H1 (cell line): ENCODE results near the gene SMIM13. TPM values are rescaled to one million over a fixed set of nuclear protein-coding genes. Genes with fewer than 3 reads are reported as not detected.

Source experiments
- CTCF ChIA-PET: fragments of 300-600 bp; sonication (Branson Sonifier 250); formaldehyde crosslinking; loops from one replicate; lab custom pipeline; 2021; ENCODE audit not compliant: partially characterized antibody; lab: Charles Lee
- POLR2A ChIA-PET: fragments of 300-600 bp; sonication (Branson Sonifier 250); formaldehyde crosslinking; loops from one replicate; lab custom pipeline; 2021; ENCODE audit warnings: inconsistent platforms; ENCODE audit not compliant: partially characterized antibody; lab: Charles Lee
- DNase-seq, 2 experiments: peaks; one replicate each; pipeline versions ENCODE4 v3.0.0 to v3.0.0-alpha.2; 2010 to 2022; ENCODE audit warnings: low spot score in 2 of 2, low read depth in 1 of 2, mixed read lengths in 1 of 2
- FAIRE-seq: peaks from 2 replicates; lab custom pipeline; 2011; peaks lifted over from hg19 to GRCh38; lab: Jason Lieb, UNC
- H2AFZ ChIP-seq: 2 replicates; pipeline ENCODE4 v1.8.1; 2012; ENCODE audit warnings: low read length, inconsistent platforms
- H2AK5ac ChIP-seq: 2 replicates; pipeline ENCODE4 v1.6.1; 2013; ENCODE audit warnings: low read depth, low read length
- H2BK120ac ChIP-seq: replicated peaks from 2 replicates; pipeline ENCODE3; 2013; ENCODE audit warnings: low read depth, low read length, inconsistent platforms
- H2BK12ac ChIP-seq: 2 replicates; pipeline ENCODE4 v1.6.1; 2013; ENCODE audit warnings: low read depth, low read length
- H2BK15ac ChIP-seq: 2 replicates; pipeline ENCODE4 v1.6.1; 2013; ENCODE audit warnings: low read length
- H2BK20ac ChIP-seq: 2 replicates; pipeline ENCODE4 v1.6.1; 2013; ENCODE audit warnings: low read length
- H2BK5ac ChIP-seq: 2 replicates; pipeline ENCODE4 v1.6.1; 2013; ENCODE audit warnings: low read depth, low read length
- H3K14ac ChIP-seq: 2 replicates; pipeline ENCODE4 v1.6.1; 2013; ENCODE audit warnings: inconsistent platforms; ENCODE audit not compliant: insufficient read length
- H3K18ac ChIP-seq: 2 replicates; pipeline ENCODE4 v1.6.1; 2013; ENCODE audit warnings: low read length; ENCODE audit errors: extremely low read depth
- H3K23ac ChIP-seq: 2 replicates; pipeline ENCODE4 v1.6.1; 2013; ENCODE audit warnings: inconsistent platforms; ENCODE audit not compliant: insufficient read length
- H3K23me2 ChIP-seq: 2 replicates; pipeline ENCODE4 v1.6.1; 2013; ENCODE audit warnings: low read depth, low read length
- H3K27ac ChIP-seq: 2 replicates; pipeline ENCODE4 v1.6.1; 2011; ENCODE audit warnings: low read depth, low read length, inconsistent platforms
- H3K27me3 ChIP-seq, 4 experiments: replicated peaks in 1 of 4; 1 replicate in 1 of 4; 2 replicates in 3 of 4; pipeline versions ENCODE4 v1.6.1 to v1.8.1; 2011 to 2013; ENCODE audit warnings: low read length in 3 of 4, mild to moderate bottlenecking in 3 of 4, inconsistent platforms in 2 of 4, mixed read lengths in 2 of 4, moderate library complexity in 1 of 4; ENCODE audit not compliant: control insufficient read depth in 3 of 4, insufficient read depth in 3 of 4; ENCODE audit errors: extremely low read depth in 1 of 4
- H3K36me3 ChIP-seq, 4 experiments: 2 replicates each; pipeline versions ENCODE4 v1.6.1 to v1.8.1; 2011 to 2013; ENCODE audit warnings: mild to moderate bottlenecking in 4 of 4, low read length in 3 of 4, moderate library complexity in 2 of 4, control low read depth in 1 of 4, inconsistent platforms in 1 of 4; ENCODE audit not compliant: insufficient read depth in 4 of 4, control insufficient read depth in 2 of 4
- H3K4ac ChIP-seq: replicated peaks from 2 replicates; pipeline ENCODE3; 2013; ENCODE audit warnings: low read length, low read depth, mixed read lengths, inconsistent platforms; ENCODE audit not compliant: insufficient read length
- H3K4me1 ChIP-seq, 4 experiments: replicated peaks in 1 of 4; 1 replicate in 1 of 4; 2 replicates in 3 of 4; pipeline versions ENCODE4 v1.6.1 to v1.8.1; 2011 to 2013; ENCODE audit warnings: low read length in 3 of 4, inconsistent platforms in 2 of 4, mixed read lengths in 1 of 4; ENCODE audit not compliant: insufficient read depth in 4 of 4, control insufficient read depth in 3 of 4
- H3K4me2 ChIP-seq, 2 experiments: 2 replicates each; pipeline versions ENCODE4 v1.6.1 to v1.8.1; 2011 to 2013; ENCODE audit warnings: low read depth in 2 of 2, low read length in 2 of 2, control low read depth in 1 of 2, inconsistent platforms in 1 of 2, mild to moderate bottlenecking in 1 of 2; ENCODE audit not compliant: insufficient read depth in 1 of 2
- H3K4me3 ChIP-seq, 4 experiments: fragments of 200-600, 300-600 bp in 1 of 4; sonication (generic), shearing (Covaris generic), sonication (Bioruptor Twin) in 1 of 4; 2 replicates each; pipeline versions ENCODE4 v1.5.1 to v1.8.1; 2011 to 2016; ENCODE audit warnings: low read length in 4 of 4, low read depth in 3 of 4, control low read depth in 2 of 4, inconsistent platforms in 2 of 4, mild to moderate bottlenecking in 2 of 4, mixed read lengths in 1 of 4, moderate library complexity in 1 of 4; ENCODE audit not compliant: insufficient read depth in 2 of 4; ENCODE audit errors: extremely low read depth in 1 of 4
- H3K56ac ChIP-seq: replicated peaks from 2 replicates; pipeline ENCODE3; 2013; ENCODE audit warnings: low read depth, mild to moderate bottlenecking, mixed read lengths, low read length, inconsistent platforms; ENCODE audit not compliant: insufficient read length
- H3K79me1 ChIP-seq: 2 replicates; pipeline ENCODE4 v1.6.1; 2013; ENCODE audit warnings: low read depth, low read length, control low read depth
- H3K79me2 ChIP-seq, 2 experiments: 2 replicates each; pipeline versions ENCODE4 v1.6.1 to v1.8.1; 2012 to 2013; ENCODE audit warnings: low read length in 2 of 2, mild to moderate bottlenecking in 2 of 2, inconsistent platforms in 1 of 2; ENCODE audit not compliant: insufficient read depth in 2 of 2, control insufficient read depth in 1 of 2
- H3K9ac ChIP-seq, 4 experiments: replicated peaks in 1 of 4; 1 replicate in 1 of 4; 2 replicates in 3 of 4; pipeline versions ENCODE4 v1.6.1 to v1.8.1; 2011 to 2013; ENCODE audit warnings: low read depth in 3 of 4, low read length in 3 of 4, control low read depth in 2 of 4, mild to moderate bottlenecking in 2 of 4, moderate library complexity in 2 of 4, inconsistent platforms in 1 of 4; ENCODE audit errors: extremely low read depth in 1 of 4
- H3K9me3 ChIP-seq, 2 experiments: 2 replicates each; pipeline versions ENCODE4 v1.6.1 to v1.8.1; 2012 to 2013; ENCODE audit warnings: mild to moderate bottlenecking in 2 of 2, moderate library complexity in 2 of 2, control low read depth in 1 of 2, inconsistent platforms in 1 of 2, low read depth in 1 of 2, low read length in 1 of 2, mixed read lengths in 1 of 2; ENCODE audit not compliant: insufficient read depth in 2 of 2
- H4K20me1 ChIP-seq, 2 experiments: replicated peaks in 1 of 2; 2 replicates each; pipeline versions ENCODE3 to v1.8.1; 2011 to 2013; ENCODE audit warnings: inconsistent platforms in 2 of 2, low read length in 2 of 2, mild to moderate bottlenecking in 1 of 2; ENCODE audit not compliant: insufficient read depth in 2 of 2, control insufficient read depth in 1 of 2
- H4K5ac ChIP-seq: 2 replicates; pipeline ENCODE4 v1.6.1; 2013; ENCODE audit warnings: low read length, low read depth, mixed read lengths, inconsistent platforms; ENCODE audit not compliant: insufficient read length
- H4K8ac ChIP-seq: 2 replicates; pipeline ENCODE4 v1.8.0; 2013; ENCODE audit warnings: mild to moderate bottlenecking, moderate library complexity, low read length, inconsistent platforms; ENCODE audit not compliant: insufficient read depth; ENCODE audit errors: extremely low read depth
- H4K91ac ChIP-seq: replicated peaks from 2 replicates; pipeline ENCODE3; 2013; ENCODE audit warnings: low read length, mixed read lengths, inconsistent platforms; ENCODE audit not compliant: insufficient read length
- CTCF ChIP-seq, 3 experiments: IDR thresholded peaks; 1 replicate in 2 of 3; 2 replicates in 1 of 3; pipeline versions ENCODE4 v1.5.1 to v1.6.1; 2011; ENCODE audit warnings: low read length in 3 of 3, mild to moderate bottlenecking in 3 of 3, inconsistent platforms in 2 of 3, low read depth in 1 of 3, moderate library complexity in 1 of 3; ENCODE audit not compliant: insufficient read depth in 1 of 3; ENCODE audit errors: control extremely low read depth in 1 of 3
- MAX ChIP-seq: IDR thresholded peaks from 2 replicates; pipeline ENCODE4 v1.6.1; 2012; ENCODE audit warnings: inconsistent platforms
- POLR2AphosphoS5 ChIP-seq: IDR thresholded peaks from 2 replicates; pipeline ENCODE4 v1.6.1; 2011; ENCODE audit warnings: low read depth, low read length
- POU5F1 ChIP-seq: IDR thresholded peaks from 2 replicates; pipeline ENCODE4 v1.6.1; 2011; ENCODE audit warnings: low read depth, mild to moderate bottlenecking, low read length, moderate library complexity
- TBP ChIP-seq: IDR thresholded peaks from 2 replicates; pipeline ENCODE4 v1.6.1; 2011; ENCODE audit warnings: low read depth, low read length, improper control_type of control experiment
- USF2 ChIP-seq: IDR thresholded peaks from 2 replicates; pipeline ENCODE4 v1.6.1; 2011; ENCODE audit warnings: low read length, improper control_type of control experiment
- WGBS, 2 experiments: shearing (Covaris generic) in 1 of 2; methylation state at CpG; one replicate each; pipeline versions ENCODE4 v1.1.6 to v1.1.7; 2013 to 2015; ENCODE audit warnings: low lambda C conversion rate in 2 of 2, mixed read lengths in 2 of 2, inconsistent platforms in 1 of 2, low coverage in 1 of 2, missing lambda C conversion rate in 1 of 2; ENCODE audit not compliant: insufficient replicate concordance in 2 of 2, insufficient coverage in 1 of 2, insufficient read length in 1 of 2; ENCODE audit errors: extremely low coverage in 1 of 2, missing lambda C conversion rate in 1 of 2; 5-methylcytosine and 5-hydroxymethylcytosine counted together
- polyA plus RNA-seq, 7 experiments: library from polyadenylated mRNA; depleted of rRNA in 3 of 7; stranded (reverse) in 5 of 7; unstranded in 2 of 7; fragments of >200 nt in 5 of 7; fragments of 200-250 nt in 2 of 7; gene quantifications; 1 replicate in 5 of 7; 2 replicates in 1 of 7; 4 replicates in 1 of 7; pipeline versions ENCODE4 v1.2.1 to v1.2.3, GENCODE V29; 2011 to 2013; ENCODE audit warnings: missing spikeins in 2 of 7, mixed read lengths in 2 of 7
- total RNA-seq: library from RNA; stranded (reverse); fragmentation: NEBNext Ultra II Directional; extraction: Animal tissue kit (Norgen Biotek cat#: 25700); gene quantifications from 2 replicates; pipeline ENCODE4 v1.2.1, GENCODE V29; 2021

Gene SMIM13
- total and polyA plus RNA-seq, 2 of the 8 experiments (the other 6 are each of a cell fraction or from before 2014, with no cell fraction given), result 1.7 to 10.6 TPM

- H3K79me1 ChIP-seq, result peaks cover 6% of the 10 kb centered on the region
- WGBS, 2 experiments, result 89% methylated on average over 5 of the region's 5 CpGs; no CpG with 5 or more reads in 1 of the 2 experiments
- H3K9me3 ChIP-seq, result no peaks in the 10 kb centered on the region
- H2BK20ac ChIP-seq, result no peak overlapping the region
- no peak overlapping the region for H4K5ac ChIP-seq
- H3K27me3 ChIP-seq, result no peaks in the 10 kb centered on the region
- peaks cover 7 to 96% of the 10 kb centered on the region in 2 experiments for H3K79me2 ChIP-seq
- no peak overlapping the region for H2AK5ac ChIP-seq
- no peak overlapping the region; the same call in 1 of the 2 replicates for H3K18ac ChIP-seq
- H4K8ac ChIP-seq, result no peak overlapping the region
- TF ChIP-seq MAX (no peak), USF2 (no peak), TBP (no peak), CTCF (IDR thresholded peaks at IDR 0.05; ENCODE audit: control extremely low read depth in 1 of 3, insufficient read depth in 1 of 3, low read depth in 1 of 3, low read length in 3 of 3) (no peak), POLR2AphosphoS5 (no peak), POU5F1 (0 out of 2 replicates have a peak, but pooled peaks have one; percentile 14)
- DNase-seq (no peak), FAIRE-seq (no peak)
- no peak overlapping the region for H3K56ac ChIP-seq
- no peak overlapping the region for H3K27ac ChIP-seq
- POLR2A ChIA-PET, result no interaction called here
- no peak overlapping the region for H2BK12ac ChIP-seq
- CTCF ChIA-PET, result interaction anchor here (0.7 kb wide), 2 partner anchors 56 to 70 kb away, joined by 3 to 4 read pairs; no protein-coding TSS in a partner anchor
- H2BK15ac ChIP-seq, result no peak overlapping the region
- H2AFZ ChIP-seq, result no peak overlapping the region
- peaks cover 1 to 3% of the 10 kb centered on the region in 2 experiments for H4K20me1 ChIP-seq
- H2BK120ac ChIP-seq, result no peak overlapping the region
- no peak overlapping the region for H4K91ac ChIP-seq
- H2BK5ac ChIP-seq, result no peak overlapping the region
- H3K4me1 ChIP-seq, result peaks cover 0 to 6% (median 1%) of the 10 kb centered on the region in 4 experiments; a peak in 2 of 7 replicates
- H3K4me3 ChIP-seq, result no peak overlapping the region
- no peaks in the 10 kb centered on the region; a peak in 1 of 8 replicates for H3K36me3 ChIP-seq
- no peak overlapping the region for H3K23ac ChIP-seq
- no peak overlapping the region for H3K14ac ChIP-seq
- no peak overlapping the region for H3K9ac ChIP-seq
- no peaks in the 10 kb centered on the region for H3K23me2 ChIP-seq
- H3K4me2 ChIP-seq, result peak overlapping the region in 1 of 2 experiments; percentile 22; a peak in 2 of 4 replicates
- H3K4ac ChIP-seq, result no peak overlapping the region
These were observed 7.8 kb downstream of the SMIM13 start for GRCh38 chr6:11101417-11101816.
